Upper lobe of left lung (tissue), 6 donors: ENCODE data around the gene BANP. TPM values are rescaled to one million over a fixed set of nuclear protein-coding genes. Genes with fewer than 3 reads are reported as not detected.
"Not testable (repeated sequence)": the region's sequence is repeated elsewhere in the genome, so short reads cannot be mapped to it uniquely, and the experiment has no call there.

Experiments used
- ATAC-seq, 2 donors: fragments of 200-7000 bp; cut with Tn5 transposase; one replicate each; pipeline ENCODE4 v1.9.1; 2022; ENCODE audit warnings: mild to moderate bottlenecking in 2 of 2, moderate library complexity in 2 of 2; ENCODE audit not compliant: low FRiP score in 2 of 2
- DNase-seq, 2 donors: peaks; one replicate each; pipeline ENCODE4 v3.0.0-alpha.2; 2019 to 2020
- H3K27ac ChIP-seq, 4 donors: fragments of 200-600 bp; sonication (generic); one replicate each; pipeline ENCODE4 v1.5.1; 2016 to 2019
- H3K27me3 ChIP-seq, 4 donors: fragments of 200-600 bp; sonication (generic); one replicate each; pipeline ENCODE4 v1.5.1; 2017 to 2019
- H3K36me3 ChIP-seq, 4 donors: fragments of 200-600 bp; sonication (generic); one replicate each; pipeline ENCODE4 v1.5.1; 2016 to 2019
- H3K4me1 ChIP-seq, 4 donors: fragments of 200-600 bp; sonication (generic); one replicate each; pipeline ENCODE4 v1.5.1; 2018 to 2019
- H3K4me3 ChIP-seq, 4 donors: fragments of 200-600 bp; sonication (generic); one replicate each; pipeline ENCODE4 v1.5.1; 2017 to 2019; ENCODE audit warnings: mild to moderate bottlenecking in 2 of 4, moderate library complexity in 1 of 4
- H3K9me3 ChIP-seq, 4 donors: fragments of 200-600 bp; sonication (generic); one replicate each; pipeline ENCODE4 v1.5.1; 2018 to 2019
- EP300 ChIP-seq, 4 donors: sonication (generic); formaldehyde crosslinking; IDR thresholded peaks; one replicate each; pipeline ENCODE4 v1.5.1; 2017; ENCODE audit warnings: antibody characterized with exemption in 4 of 4, control low read depth in 2 of 4
- POLR2A ChIP-seq, 4 donors: fragments of 450-650 bp; IDR thresholded peaks; one replicate each; pipeline ENCODE4 v1.5.1; 2016 to 2017; ENCODE audit warnings: antibody characterized with exemption in 4 of 4, mild to moderate bottlenecking in 2 of 4
- POLR2AphosphoS5 ChIP-seq, 2 donors: sonication (generic); formaldehyde crosslinking; IDR thresholded peaks; one replicate each; pipeline ENCODE4 v1.5.1; 2017; ENCODE audit warnings: antibody characterized with exemption in 2 of 2
- WGBS, 2 donors: methylation state at CpG; one replicate each; pipeline ENCODE4 v1.1.5; 2017 to 2018; 5-methylcytosine and 5-hydroxymethylcytosine counted together
- total RNA-seq, 6 donors: library from RNA; depleted of rRNA in 4 of 6; stranded (reverse); fragments of >200 nt in 4 of 6; gene quantifications; one replicate each; pipeline versions ENCODE4 v1.1.0 to v1.2.1, GENCODE V29; 2016 to 2021
- TF ChIP-seq, protein P1 (sequence below), 6 experiments: fragments of 450-650 bp in 4 of 6; fragments of 200-600 bp in 2 of 6; sonication (generic) in 2 of 6; IDR thresholded peaks; one replicate each; pipeline ENCODE4 v1.5.1; 2016 to 2019; ENCODE audit warnings: antibody characterized with exemption in 6 of 6
- donor health status: DM: no; HTN: no; CAD: no; lungs with moderate emphysema.
- donor health status: DM: no; HTN: yes; CAD: no; lungs with severe emphysema.

The BANP gene
- total RNA-seq, 6 donors from 2014 or later, result 15.2 to 47.1 (median 24.4) TPM

DNA sequence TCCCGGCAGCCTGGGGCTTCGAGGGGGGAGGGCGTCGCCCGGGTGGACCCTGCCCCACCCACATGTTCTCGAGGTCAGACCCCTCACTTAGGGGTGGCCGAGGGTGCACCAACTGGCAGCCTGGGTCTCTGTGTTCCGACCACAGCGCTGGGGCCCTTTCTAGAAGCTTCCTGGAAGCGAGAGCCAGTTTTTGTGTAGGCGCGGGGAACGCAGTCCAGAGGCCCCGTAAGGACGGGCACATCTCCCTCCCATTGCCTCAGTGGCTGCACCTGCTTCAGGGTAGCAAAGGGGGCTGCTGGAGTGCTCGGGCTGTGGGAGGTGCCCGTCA lies 148.3 kb downstream of the BANP start:
- 83 to 95% methylated on average over 7 to 17 of the region's 17 CpGs for WGBS, 2 donors
- peaks cover 0 to 3% (median 0%) of the 10 kb centered on the region in 4 donors for H3K4me1 ChIP-seq
- no peaks in the 10 kb centered on the region for H3K27me3 ChIP-seq
- no peak overlapping the region for H3K27ac ChIP-seq
- no peaks in the 10 kb centered on the region for H3K36me3 ChIP-seq
- peaks cover 0 to 25% (median 17%) of the 10 kb centered on the region in 4 donors for H3K9me3 ChIP-seq
- H3K4me3 ChIP-seq, result no peak overlapping the region
- TF ChIP-seq EP300 (IDR thresholded peaks at IDR 0.05) (no peak), POLR2AphosphoS5 (IDR thresholded peaks at IDR 0.05) (no peak), POLR2A (IDR thresholded peaks at IDR 0.05) (no peak)
- TF ChIP-seq, protein P1, sequence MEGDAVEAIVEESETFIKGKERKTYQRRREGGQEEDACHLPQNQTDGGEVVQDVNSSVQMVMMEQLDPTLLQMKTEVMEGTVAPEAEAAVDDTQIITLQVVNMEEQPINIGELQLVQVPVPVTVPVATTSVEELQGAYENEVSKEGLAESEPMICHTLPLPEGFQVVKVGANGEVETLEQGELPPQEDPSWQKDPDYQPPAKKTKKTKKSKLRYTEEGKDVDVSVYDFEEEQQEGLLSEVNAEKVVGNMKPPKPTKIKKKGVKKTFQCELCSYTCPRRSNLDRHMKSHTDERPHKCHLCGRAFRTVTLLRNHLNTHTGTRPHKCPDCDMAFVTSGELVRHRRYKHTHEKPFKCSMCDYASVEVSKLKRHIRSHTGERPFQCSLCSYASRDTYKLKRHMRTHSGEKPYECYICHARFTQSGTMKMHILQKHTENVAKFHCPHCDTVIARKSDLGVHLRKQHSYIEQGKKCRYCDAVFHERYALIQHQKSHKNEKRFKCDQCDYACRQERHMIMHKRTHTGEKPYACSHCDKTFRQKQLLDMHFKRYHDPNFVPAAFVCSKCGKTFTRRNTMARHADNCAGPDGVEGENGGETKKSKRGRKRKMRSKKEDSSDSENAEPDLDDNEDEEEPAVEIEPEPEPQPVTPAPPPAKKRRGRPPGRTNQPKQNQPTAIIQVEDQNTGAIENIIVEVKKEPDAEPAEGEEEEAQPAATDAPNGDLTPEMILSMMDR (IDR thresholded peaks at IDR 0.05), result no peak
- ATAC-seq (no peak), DNase-seq (peak in 1 of 2 donors; percentile 53)

DNA sequence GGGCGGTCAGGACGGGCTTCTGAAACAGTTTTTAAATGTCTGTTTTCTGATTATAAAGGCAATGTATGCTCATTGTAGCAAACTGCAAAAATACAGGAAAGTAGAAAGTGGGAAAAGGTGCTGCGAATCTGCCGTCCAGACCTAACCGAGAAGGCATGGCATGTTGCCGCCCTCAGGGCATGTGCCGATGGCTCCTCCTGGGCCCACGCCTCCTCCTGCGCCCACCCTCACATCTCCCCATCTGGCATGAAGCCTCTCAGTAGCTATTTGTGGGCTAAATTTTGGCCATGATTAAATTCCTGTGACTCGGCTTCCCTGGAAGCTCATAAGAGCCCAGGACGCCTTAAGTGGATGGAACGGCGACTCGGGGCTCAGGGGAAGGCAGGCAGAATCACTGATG lies 148.7 kb downstream of the BANP start:
- 80 to 84% methylated on average over 14 of the region's 14 CpGs for WGBS, 2 donors
- not testable (repeated sequence) for H3K27me3 ChIP-seq, H3K4me3 ChIP-seq, ATAC-seq, H3K27ac ChIP-seq, H3K36me3 ChIP-seq, H3K4me1 ChIP-seq
- H3K9me3 ChIP-seq, result peaks cover 0 to 25% (median 17%) of the 10 kb centered on the region in 4 donors
- DNase-seq, result peak in 1 of 2 donors; percentile 34

DNA sequence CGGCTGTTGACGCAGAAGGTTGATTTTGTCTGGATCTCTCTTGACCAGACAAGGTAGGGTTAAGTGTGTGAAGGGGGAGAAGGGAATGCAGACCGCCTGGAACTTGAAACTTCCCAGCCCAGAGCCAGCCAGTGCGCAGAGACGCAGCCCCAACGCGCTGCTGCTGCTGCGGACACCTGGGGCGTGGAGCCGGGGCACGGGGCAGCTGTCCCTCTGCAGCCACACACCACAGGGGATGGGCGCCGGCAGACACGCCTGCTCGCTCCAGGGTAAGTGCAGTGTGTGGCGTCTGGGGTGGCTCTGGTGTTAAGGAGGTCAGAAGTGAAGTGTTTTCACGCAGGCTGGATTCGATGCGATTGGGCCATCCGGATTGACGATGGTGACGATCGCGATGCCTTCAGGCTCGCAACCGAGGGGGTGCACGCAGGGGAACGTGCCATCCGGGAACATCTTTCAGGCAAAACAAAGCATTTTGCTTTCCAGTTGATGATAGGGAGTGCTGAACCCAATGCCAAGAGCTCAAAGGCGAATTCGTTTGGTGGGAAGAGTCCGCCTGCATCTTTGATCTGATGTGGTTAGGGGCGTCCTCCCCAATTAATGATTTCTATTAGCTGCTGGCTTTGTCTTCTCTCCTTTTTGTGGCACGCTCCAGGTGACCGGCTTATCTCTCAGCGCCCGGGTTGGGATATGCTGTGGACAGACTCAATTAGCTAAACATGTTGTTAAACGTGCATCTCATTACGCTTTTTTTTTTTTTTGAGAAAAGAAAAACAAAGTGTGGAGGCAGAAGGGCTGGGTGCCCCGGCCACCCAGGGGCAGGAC lies 149.8 kb downstream of the BANP start:
- whole genome bisulfite sequencing, 2 donors, result 28 to 41% methylated on average over 13 to 40 of the region's 40 CpGs
- peaks cover 0 to 18% (median 16%) of the 10 kb centered on the region in 4 donors for H3K9me3 ChIP-seq
- H3K4me1 ChIP-seq, H3K27me3 ChIP-seq, H3K27ac ChIP-seq, H3K4me3 ChIP-seq, H3K36me3 ChIP-seq: not testable (repeated sequence)
- peak in 1 of 2 donors; percentile 30 for ATAC-seq
- peak in 1 of 2 donors; percentile 69 for DNase-seq

DNA sequence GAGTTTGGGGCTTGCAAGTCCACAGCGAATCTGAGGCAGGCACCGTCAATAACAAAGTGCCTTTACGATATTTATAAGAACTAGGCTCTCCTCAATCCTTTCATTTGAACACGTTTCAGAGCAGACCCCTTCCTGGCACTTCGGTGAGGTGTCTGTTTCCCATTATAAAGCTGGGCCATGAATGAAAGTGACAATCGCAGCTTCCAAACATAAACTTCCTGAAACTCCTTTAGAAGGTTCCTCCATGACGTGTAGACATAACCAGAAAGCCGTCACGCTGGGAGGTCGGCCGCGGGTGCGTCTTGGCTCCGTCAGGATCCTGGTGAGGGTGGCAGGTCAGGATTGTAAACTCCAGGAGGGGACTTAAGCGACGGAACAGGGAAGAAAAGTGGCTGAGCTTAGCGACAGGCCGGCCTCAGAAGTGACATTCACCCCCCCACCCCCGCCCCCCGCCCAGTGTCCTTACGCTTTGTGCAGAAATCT lies 150.4 kb downstream of the BANP start:
- WGBS, 2 donors, result 32 to 52% methylated on average over 6 to 21 of the region's 21 CpGs
- peaks cover 0 to 11% (median 10%) of the 10 kb centered on the region in 4 donors for H3K9me3 ChIP-seq
- not testable (repeated sequence) for H3K4me3 ChIP-seq, H3K27ac ChIP-seq, H3K27me3 ChIP-seq, H3K4me1 ChIP-seq, H3K36me3 ChIP-seq, ATAC-seq
- peak in 1 of 2 donors; percentile 63 for DNase-seq

DNA sequence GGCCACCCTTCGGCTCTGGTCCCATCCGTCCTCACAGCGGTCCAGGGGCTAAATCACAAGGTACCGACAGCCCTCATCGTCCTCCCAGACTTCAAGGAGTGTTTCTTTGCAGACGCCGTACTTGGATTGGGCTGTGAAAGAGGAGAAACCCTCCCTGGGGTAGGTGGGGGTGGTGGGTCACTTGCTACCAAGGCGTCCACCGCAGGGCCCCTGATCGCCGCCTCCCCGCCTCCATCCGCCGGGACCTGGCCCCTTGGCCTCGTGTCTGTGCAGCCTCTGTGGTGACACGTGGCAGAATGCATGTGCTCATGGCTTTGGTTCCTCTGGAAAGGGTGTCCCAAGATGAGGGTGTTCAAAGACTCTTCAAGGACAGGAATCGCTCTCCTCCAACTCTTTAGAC lies 151.4 kb downstream of the BANP start:
- Histone ChIP-seq H3K27ac (no peak overlapping the region), H3K36me3 (no peaks in the 10 kb centered on the region), H3K9me3 (peaks cover 0 to 5% (median under 1%) of the 10 kb centered on the region in 4 donors), H3K4me3 (no peak overlapping the region), H3K27me3 (no peaks in the 10 kb centered on the region), H3K4me1 (peaks cover 0 to 3% (median 0%) of the 10 kb centered on the region in 4 donors)
- TF ChIP-seq POLR2AphosphoS5 (IDR thresholded peaks at IDR 0.05) (no peak), POLR2A (IDR thresholded peaks at IDR 0.05) (no peak), EP300 (IDR thresholded peaks at IDR 0.05) (no peak)
- TF ChIP-seq, protein P1 (IDR thresholded peaks at IDR 0.05), result no peak
- DNase-seq, result peak in 1 of 2 donors; percentile 65
- no peak for ATAC-seq
- 84 to 92% methylated on average over 17 of the region's 17 CpGs for WGBS, 2 donors

DNA sequence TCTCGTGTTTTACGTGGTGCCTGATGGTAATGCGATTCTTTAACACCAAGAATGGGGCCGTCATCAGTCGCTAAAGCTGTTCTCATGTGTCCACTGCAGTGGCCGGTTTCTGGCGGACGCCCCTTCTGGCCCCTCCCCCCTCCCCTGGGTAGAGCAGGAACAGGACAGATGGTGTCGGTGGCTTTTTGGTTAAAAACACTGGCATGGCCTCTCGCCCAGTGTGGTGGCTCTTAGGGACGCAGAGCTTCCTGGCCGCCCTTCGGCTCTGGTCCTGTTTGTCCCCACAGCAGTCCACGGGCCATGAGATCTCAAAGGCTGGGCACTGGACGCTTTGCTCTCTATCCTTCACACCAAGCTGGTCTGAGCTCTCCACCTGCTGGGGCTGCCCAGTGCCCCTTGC lies 151.8 kb downstream of the BANP start:
- Histone ChIP-seq H3K27me3 (no peaks in the 10 kb centered on the region), H3K36me3 (no peaks in the 10 kb centered on the region)
- no peak for ATAC-seq

More for the DNA sequence above, 151.8 kb downstream of the BANP start:
- Histone ChIP-seq H3K4me1 (peaks cover 0 to 3% (median 0%) of the 10 kb centered on the region in 4 donors), H3K4me3 (no peak overlapping the region), H3K27ac (no peak overlapping the region), H3K9me3 (peaks cover 0 to 5% (median 0%) of the 10 kb centered on the region in 4 donors)
- peak in 1 of 2 donors; percentile 30 for DNase-seq
- WGBS, 2 donors, result 86 to 87% methylated on average over 15 of the region's 15 CpGs
- TF ChIP-seq, protein P1 (IDR thresholded peaks at IDR 0.05), result no peak
- TF ChIP-seq EP300 (IDR thresholded peaks at IDR 0.05) (no peak), POLR2A (IDR thresholded peaks at IDR 0.05) (no peak), POLR2AphosphoS5 (IDR thresholded peaks at IDR 0.05) (no peak)
